GM20000 (cell line): ENCODE data around the gene CRY1.
"Not testable (repeated sequence)": the region's sequence is repeated elsewhere in the genome, so short reads cannot be mapped to it uniquely, and the experiment has no call there.

Experiments used
- DNase-seq: peaks from one replicate; pipeline ENCODE4 v3.0.0; 2012; ENCODE audit warnings: low spot score
- TF ChIP-seq, protein P1 (sequence below): IDR thresholded peaks from 2 replicates; pipeline ENCODE4 v1.5.1; 2012; ENCODE audit warnings: mild to moderate bottlenecking, control low read depth; ENCODE audit errors: extremely low read depth, missing control alignments

Gene CRY1

DNA sequence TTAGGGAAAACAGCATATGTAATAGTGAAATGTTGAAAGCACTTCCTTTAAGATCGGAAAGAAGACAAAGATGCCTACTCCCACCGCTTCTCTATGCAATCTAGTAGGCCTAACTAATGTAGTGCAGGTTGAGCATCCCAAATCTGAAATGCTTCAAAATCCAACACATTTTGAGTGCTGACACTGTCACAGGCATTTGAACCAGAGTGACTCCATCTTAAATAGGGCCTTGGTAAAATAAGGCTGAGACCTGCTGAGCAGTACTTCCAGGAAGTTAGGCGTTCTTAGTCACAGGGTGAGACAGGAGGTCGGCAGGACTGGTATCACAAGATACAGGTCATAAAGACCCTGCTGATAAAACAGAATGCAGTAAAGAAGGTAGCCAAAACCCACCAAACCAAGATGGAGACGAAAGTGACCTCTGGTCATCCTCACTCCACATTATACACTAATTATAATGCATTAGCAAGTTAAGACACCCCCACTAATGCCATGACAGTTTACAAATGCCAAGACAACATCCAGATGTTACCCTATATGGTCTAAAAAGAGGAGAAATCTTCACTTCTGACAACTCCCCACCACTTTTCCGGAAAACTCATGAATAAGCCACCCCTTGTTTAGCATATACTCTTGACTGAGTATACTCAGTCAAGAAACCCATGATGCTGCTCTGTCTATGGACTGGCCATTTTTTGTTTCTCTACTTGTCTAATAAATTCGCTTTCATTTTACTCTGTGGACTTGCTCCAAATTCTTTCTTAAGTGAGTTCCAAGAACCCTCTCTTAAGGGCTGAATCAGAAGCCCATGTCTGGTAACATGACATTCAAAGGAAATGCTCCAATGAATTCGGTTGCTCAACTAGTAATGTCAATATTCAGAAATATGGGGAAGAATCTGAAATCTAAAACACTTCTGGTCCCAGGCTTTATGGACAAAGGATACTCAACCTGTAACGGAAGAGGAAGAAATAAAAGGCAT is 59.3 kb downstream of the CRY1 start:
- TF ChIP-seq, protein P1, sequence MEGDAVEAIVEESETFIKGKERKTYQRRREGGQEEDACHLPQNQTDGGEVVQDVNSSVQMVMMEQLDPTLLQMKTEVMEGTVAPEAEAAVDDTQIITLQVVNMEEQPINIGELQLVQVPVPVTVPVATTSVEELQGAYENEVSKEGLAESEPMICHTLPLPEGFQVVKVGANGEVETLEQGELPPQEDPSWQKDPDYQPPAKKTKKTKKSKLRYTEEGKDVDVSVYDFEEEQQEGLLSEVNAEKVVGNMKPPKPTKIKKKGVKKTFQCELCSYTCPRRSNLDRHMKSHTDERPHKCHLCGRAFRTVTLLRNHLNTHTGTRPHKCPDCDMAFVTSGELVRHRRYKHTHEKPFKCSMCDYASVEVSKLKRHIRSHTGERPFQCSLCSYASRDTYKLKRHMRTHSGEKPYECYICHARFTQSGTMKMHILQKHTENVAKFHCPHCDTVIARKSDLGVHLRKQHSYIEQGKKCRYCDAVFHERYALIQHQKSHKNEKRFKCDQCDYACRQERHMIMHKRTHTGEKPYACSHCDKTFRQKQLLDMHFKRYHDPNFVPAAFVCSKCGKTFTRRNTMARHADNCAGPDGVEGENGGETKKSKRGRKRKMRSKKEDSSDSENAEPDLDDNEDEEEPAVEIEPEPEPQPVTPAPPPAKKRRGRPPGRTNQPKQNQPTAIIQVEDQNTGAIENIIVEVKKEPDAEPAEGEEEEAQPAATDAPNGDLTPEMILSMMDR = no peak
- no peak for DNase-seq

DNA sequence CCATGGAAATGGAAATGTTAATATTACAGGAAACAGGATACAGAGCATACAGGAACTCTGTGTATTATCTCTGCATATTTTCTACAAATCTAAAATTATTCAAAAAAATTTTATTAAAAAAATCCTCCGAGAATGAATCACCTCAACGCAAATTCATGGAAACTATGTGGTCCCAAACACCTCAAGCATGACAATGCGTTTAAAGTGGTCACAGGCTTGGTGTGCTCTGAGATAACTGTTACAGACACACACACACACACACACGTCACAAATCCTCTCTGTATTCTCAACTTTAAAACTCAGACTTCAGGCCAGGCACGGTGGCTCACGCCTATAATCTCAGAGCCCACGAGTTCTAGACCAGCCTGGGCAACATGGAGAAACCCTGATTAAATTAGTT is 61.1 kb downstream of the CRY1 start:
- TF ChIP-seq, protein P1 = no peak

DNA sequence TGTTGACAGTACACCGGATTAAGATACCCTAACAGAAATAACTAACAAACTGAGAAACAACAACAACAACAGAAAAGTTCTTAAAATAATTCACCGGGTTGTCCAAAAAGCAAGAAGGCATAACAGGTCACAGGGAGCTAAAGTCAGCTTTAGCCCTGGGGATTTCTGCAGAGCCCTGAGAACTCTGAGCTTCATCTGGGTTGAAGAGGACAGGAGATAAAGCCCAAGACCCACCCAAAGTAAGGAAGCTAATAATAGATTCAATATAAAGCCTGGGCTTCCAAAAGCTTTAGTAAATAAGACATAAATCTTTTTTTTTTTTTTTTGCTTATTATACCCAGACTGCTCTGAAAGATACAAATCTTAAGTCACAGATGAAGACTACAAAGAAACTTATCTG is 62.3 kb downstream of the CRY1 start:
- TF ChIP-seq, protein P1 = no peak
- DNase-seq = no peak

More for the DNA sequence above, 61.1 kb downstream of the CRY1 start:
- no peak for DNase-seq

DNA sequence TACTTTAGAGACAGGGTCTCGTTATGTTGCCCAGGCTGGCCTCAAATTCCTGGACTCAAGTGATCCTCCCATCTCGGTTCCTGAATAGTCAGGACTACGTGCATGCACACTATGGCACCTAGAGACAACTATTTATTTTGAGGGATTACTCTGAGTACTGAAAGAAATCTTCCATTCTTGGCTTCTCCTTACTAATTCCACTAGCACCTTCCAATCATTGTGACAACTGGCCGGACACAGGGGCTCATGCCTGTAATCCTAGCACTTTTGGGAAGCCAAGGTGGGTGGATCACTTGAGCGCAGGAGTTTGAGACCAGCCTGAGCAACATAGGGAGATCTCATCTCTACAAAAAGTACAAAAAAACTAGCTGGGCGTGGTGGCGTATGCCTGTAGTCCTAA is 64.3 kb downstream of the CRY1 start:
- TF ChIP-seq, protein P1 = no peak
- DNase-seq = no peak

DNA sequence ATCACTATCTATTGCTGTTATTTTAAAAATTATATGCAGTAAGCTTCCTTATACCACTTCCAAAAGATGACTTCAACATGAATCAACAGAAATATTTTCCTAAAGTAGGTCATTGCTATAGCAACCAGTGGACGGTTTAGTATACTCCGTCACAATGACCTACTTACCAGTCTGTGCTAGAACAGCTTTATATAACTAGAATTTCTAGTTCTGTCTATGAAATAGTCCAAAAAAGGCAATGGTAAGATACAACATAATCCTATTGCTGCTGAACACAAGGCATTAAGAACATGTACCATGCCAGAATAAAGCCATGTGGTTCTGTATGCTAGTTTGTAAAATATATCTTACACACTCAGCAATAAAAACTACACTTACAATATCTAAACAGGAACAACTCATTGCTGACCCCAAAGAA is 65.7 kb downstream of the CRY1 start:
- TF ChIP-seq, protein P1 = no peak
- no peak for DNase-seq

DNA sequence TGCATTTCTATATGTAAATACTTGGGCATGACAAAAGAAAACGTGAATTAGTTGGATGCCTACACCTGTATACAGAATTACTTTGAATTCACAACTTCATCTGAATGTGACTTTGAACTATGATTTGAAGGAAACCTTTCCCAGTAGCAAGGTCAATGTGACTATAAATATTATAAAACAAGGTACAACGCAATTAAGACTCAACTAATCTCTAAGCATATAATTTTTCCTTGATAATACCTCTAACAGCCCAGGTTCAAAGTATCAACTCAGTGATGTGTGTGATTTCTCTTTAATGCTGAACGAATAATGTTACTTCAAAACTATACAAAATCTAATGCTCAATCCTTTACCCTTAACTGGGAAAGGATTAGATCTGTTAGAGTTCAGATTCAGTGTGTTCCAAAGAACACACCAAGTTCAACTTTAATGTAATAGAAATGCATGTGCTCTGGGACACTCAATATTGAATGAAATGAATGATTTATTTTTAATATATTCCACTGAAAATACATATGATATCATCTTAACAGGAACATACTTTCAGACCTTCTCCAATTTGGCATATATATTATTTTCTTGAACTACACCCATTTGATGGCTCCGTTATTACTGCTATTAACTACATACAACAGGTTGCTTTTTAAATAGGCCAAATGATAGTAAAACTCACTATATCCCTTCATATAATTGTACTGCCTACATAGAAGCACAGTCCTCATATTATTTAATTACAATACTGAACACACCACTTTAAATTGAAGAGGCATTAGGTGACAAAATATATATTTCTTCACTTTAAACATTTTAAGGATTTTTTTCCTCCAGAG is 66.3 kb downstream of the CRY1 start:
- TF ChIP-seq, protein P1 = no peak
- DNase-seq = no peak

DNA sequence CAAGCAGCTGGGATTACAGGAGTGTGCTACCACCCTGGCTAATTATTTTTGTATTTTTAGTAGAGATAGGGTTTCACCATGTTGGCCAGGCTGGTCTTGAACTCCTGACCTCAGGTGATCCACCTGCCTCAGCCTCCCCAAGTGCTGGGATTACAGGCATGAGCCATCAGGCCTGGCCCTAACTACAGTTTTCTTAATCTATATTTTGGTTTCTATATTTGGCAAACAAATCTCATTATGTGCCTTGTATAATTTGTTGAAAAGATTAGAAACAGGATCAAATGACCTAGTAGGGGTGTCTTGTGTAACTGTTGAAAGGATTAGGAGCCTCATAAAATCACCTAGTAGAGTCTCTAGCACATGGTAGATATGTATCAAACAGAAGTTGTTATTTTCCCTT is 67.0 kb downstream of the CRY1 start:
- DNase-seq = not testable (repeated sequence)
